ENCODE data around the gene CYBA. TPM values are rescaled to one million over a fixed set of nuclear protein-coding genes. Genes with fewer than 3 reads are reported as not detected.

Gene CYBA
- total and polyA plus RNA-seq, 2 of the 13 experiments (the other 11 are each of a cell fraction or from before 2014, with no cell fraction given): 196 to 250 TPM

- DNase-seq (ENCODE audit: low spot score) (no peak), ATAC-seq (no peak), FAIRE-seq (no peak)
- Histone ChIP-seq H3K9me3 (ENCODE audit: low read length) (no peaks in the 10 kb centered on the region), H3K4me2 (ENCODE audit: low read depth, low read length) (no peak overlapping the region), H4K20me1 (ENCODE audit: insufficient read depth, low read length) (peaks cover 2% of the 10 kb centered on the region; the same call in 1 of the 2 replicates), H3K27me3 (ENCODE audit: control insufficient read depth in 1 of 2, insufficient read depth in 2 of 2, low read length in 2 of 2) (no peaks in the 10 kb centered on the region), H3K4me1 (ENCODE audit: insufficient read depth, low read length) (no peaks in the 10 kb centered on the region), H3K79me2 (ENCODE audit: insufficient read depth, low read length) (peaks cover 2% of the 10 kb centered on the region), H3K4me3 (replicated peaks in 1 of 3; ENCODE audit: insufficient read depth in 1 of 3, low read depth in 2 of 3, low read length in 3 of 3) (no peak overlapping the region), H2AFZ (ENCODE audit: low read length) (no peak overlapping the region), H3K9ac (ENCODE audit: insufficient read depth, low read depth, low read length) (no peak overlapping the region), H3K27ac (ENCODE audit: extremely low read length, insufficient read depth, low read length) (no peak overlapping the region), H3K36me3 (replicated peaks in 1 of 2; ENCODE audit: control insufficient read depth in 1 of 2, insufficient read depth in 2 of 2, low read length in 2 of 2) (no peaks in the 10 kb centered on the region; a peak in 2 of 5 replicates)
- POLR2A ChIA-PET: no interaction called here
- WGBS (ENCODE audit: low lambda C conversion rate): 94% methylated on average over 22 of the region's 23 CpGs
- CTCF ChIA-PET (ENCODE audit: low intra/inter-chr PET ratio, low total read pairs): no interaction called here
- no TSS peak for BruUV-seq (replicated peaks)
- intact Hi-C loops (cut with micrococcal nuclease; ENCODE audit: unreplicated experiment): no loop called here
- in situ Hi-C loops (cut with HindIII; ENCODE audit: extremely low pct_ligation_motif_present, low pct_unique_long_range_greater_than_20kb): no loop called here
- TF ChIP-seq TBP (CRISPR knock-in tag; IDR thresholded peaks at IDR 0.05) (no peak), CHD2 (IDR thresholded peaks at IDR 0.05; ENCODE audit: low read depth, low read length) (no peak), ZNF703 (CRISPR knock-in tag; IDR thresholded peaks at IDR 0.05; ENCODE audit: borderline replicate concordance) (no peak), AKAP8 (CRISPR knock-in tag; IDR thresholded peaks at IDR 0.05) (0 out of 2 replicates have a peak, but pooled peaks have one; percentile 42), ZNF550 (CRISPR knock-in tag; IDR thresholded peaks at IDR 0.05; ENCODE audit: borderline replicate concordance) (0 out of 2 replicates have a peak, but pooled peaks have one; percentile 32), NR2F2 (IDR thresholded peaks at IDR 0.05; ENCODE audit: borderline replicate concordance, low read depth) (no peak), ZNF614 (CRISPR knock-in tag; IDR thresholded peaks at IDR 0.05; ENCODE audit: borderline replicate concordance) (no peak), ZNF501 (CRISPR knock-in tag; IDR thresholded peaks at IDR 0.05) (no peak), MZF1 (CRISPR knock-in tag; IDR thresholded peaks at IDR 0.05; ENCODE audit: borderline replicate concordance) (no peak), ZNF264 (CRISPR knock-in tag; IDR thresholded peaks at IDR 0.05) (no peak), RAD21 (CRISPR knock-in tag; IDR thresholded peaks at IDR 0.05) (no peak), SOX6 (IDR thresholded peaks at IDR 0.05) (no peak), SOX6 (CRISPR knock-in tag; IDR thresholded peaks at IDR 0.05) (no peak), ZBTB33 (CRISPR knock-in tag; IDR thresholded peaks at IDR 0.05) (no peak), ZMYM2 (CRISPR knock-in tag; IDR thresholded peaks at IDR 0.05) (no peak), ZNF260 (CRISPR knock-in tag; IDR thresholded peaks at IDR 0.05; ENCODE audit: borderline replicate concordance, low read depth) (no peak), HNRNPLL (IDR thresholded peaks at IDR 0.05; ENCODE audit: low read depth, low read length, poor library complexity, severe bottlenecking) (no peak), PAX8 (CRISPR knock-in tag; IDR thresholded peaks at IDR 0.05; ENCODE audit: borderline replicate concordance) (no peak), RNF2 (conservative IDR thresholded peaks at IDR 0.05; ENCODE audit: low read depth) (no peak), BCL3 (CRISPR knock-in tag; IDR thresholded peaks at IDR 0.05) (no peak; the same call in 1 of the 2 replicates), AGO2 (optimal IDR thresholded peaks at IDR 0.05; ENCODE audit: low read depth, low read length) (peak; percentile 37), RORA (CRISPR knock-in tag; IDR thresholded peaks at IDR 0.05) (no peak), HOXA9 (CRISPR knock-in tag; IDR thresholded peaks at IDR 0.05; ENCODE audit: borderline replicate concordance) (no peak)
- TF ChIP-seq, protein P1, sequence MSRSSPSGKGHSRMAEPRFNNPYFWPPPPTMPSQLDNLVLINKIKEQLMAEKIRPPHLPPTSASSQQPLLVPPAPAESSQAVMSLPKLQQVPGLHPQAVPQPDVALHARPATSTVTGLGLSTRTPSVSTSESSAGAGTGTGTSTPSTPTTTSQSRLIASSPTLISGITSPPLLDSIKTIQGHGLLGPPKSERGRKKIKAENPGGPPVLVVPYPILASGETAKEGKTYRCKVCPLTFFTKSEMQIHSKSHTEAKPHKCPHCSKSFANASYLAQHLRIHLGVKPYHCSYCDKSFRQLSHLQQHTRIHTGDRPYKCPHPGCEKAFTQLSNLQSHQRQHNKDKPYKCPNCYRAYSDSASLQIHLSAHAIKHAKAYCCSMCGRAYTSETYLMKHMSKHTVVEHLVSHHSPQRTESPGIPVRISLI (CRISPR knock-in tag; IDR thresholded peaks at IDR 0.05; ENCODE audit: borderline replicate concordance): no peak
Observed at GRCh38 chr16:88671806-88672205, 21.0 kb upstream of the CYBA start.
